Activated CD4-positive, alpha-beta T cell treated with anti-CD3 and anti-CD28 coated beads, Interleukin-2, amount 10 ng/mL, durations not matched to agents 24 days and 14 days (primary cell): ENCODE results near the gene PPP2R2D. TPM values are rescaled to one million over a fixed set of nuclear protein-coding genes. Genes with fewer than 3 reads are reported as not detected.
A peak's percentile ranks its signal among the peaks of the same experiment; 100 is the strongest.

ENCODE experiments used
- DNase-seq: peaks from one replicate; pipeline ENCODE4 v3.0.0; 2022
- H3K27ac Mint-ChIP-seq: one replicate; pipeline ENCODE4 v1.8.0; 2022; ENCODE audit warnings: mild to moderate bottlenecking, mixed read lengths
- H3K27me3 Mint-ChIP-seq: one replicate; pipeline ENCODE4 v1.8.0; 2022; ENCODE audit warnings: mixed read lengths
- H3K36me3 Mint-ChIP-seq: one replicate; pipeline ENCODE4 v1.8.0; 2022; ENCODE audit warnings: low read depth, mild to moderate bottlenecking, mixed read lengths
- H3K4me1 Mint-ChIP-seq: one replicate; pipeline ENCODE4 v1.8.0; 2021; ENCODE audit warnings: mixed read lengths
- H3K4me3 Mint-ChIP-seq: one replicate; pipeline ENCODE4 v1.8.0; 2022; ENCODE audit warnings: mild to moderate bottlenecking, moderate library complexity, mixed read lengths
- H3K9me3 Mint-ChIP-seq: one replicate; pipeline ENCODE4 v1.8.0; 2021; ENCODE audit warnings: mixed read lengths
- intact Hi-C: fragments of 100-400 bp; cut with micrococcal nuclease; formaldehyde crosslinking; loops from one replicate; pipeline ENCODE4 v1.15.1; 2023
- total RNA-seq: library from RNA; stranded (reverse); gene quantifications from 2 replicates; pipeline ENCODE4 v1.2.3, GENCODE V29; 2022

The PPP2R2D gene
- total RNA-seq, 1 donor from 2014 or later: 36.2 TPM

- intact Hi-C loops: loop anchor here (1.0 kb wide), 1 partner anchor 28 kb away; no protein-coding TSS in a partner anchor
- peaks cover 51% of the 10 kb centered on the region for H3K4me1 Mint-ChIP-seq
- H3K4me3 Mint-ChIP-seq: peak overlapping the region; percentile 47
- H3K36me3 Mint-ChIP-seq: peaks cover 29% of the 10 kb centered on the region
- peak; percentile 77 for DNase-seq
- no peaks in the 10 kb centered on the region for H3K27me3 Mint-ChIP-seq
- H3K9me3 Mint-ChIP-seq: peaks cover 5% of the 10 kb centered on the region
- peak overlapping the region; percentile 79 for H3K27ac Mint-ChIP-seq
Observed at GRCh38 chr10:131928248-131929095, 27.7 kb downstream of the PPP2R2D start.

GRCh38 chr10:131929122-131929845 lies 28.5 kb downstream of the PPP2R2D start:
- peaks cover 27% of the 10 kb centered on the region for H3K36me3 Mint-ChIP-seq
- no peak overlapping the region for H3K4me3 Mint-ChIP-seq
- no peaks in the 10 kb centered on the region for H3K27me3 Mint-ChIP-seq
- peaks cover 53% of the 10 kb centered on the region for H3K4me1 Mint-ChIP-seq
- H3K9me3 Mint-ChIP-seq: peaks cover 5% of the 10 kb centered on the region
- intact Hi-C loops: no loop called here
- no peak for DNase-seq
- H3K27ac Mint-ChIP-seq: peak overlapping the region; percentile 34

GRCh38 chr10:131930150-131930549 lies 29.3 kb downstream of the PPP2R2D start:
- H3K4me3 Mint-ChIP-seq: no peak overlapping the region
- no peak for DNase-seq
- intact Hi-C loops: no loop called here
- no peak overlapping the region for H3K27ac Mint-ChIP-seq
- no peaks in the 10 kb centered on the region for H3K27me3 Mint-ChIP-seq
- peaks cover 57% of the 10 kb centered on the region for H3K4me1 Mint-ChIP-seq
- H3K9me3 Mint-ChIP-seq: peaks cover 2% of the 10 kb centered on the region
- H3K36me3 Mint-ChIP-seq: peaks cover 27% of the 10 kb centered on the region

GRCh38 chr10:131930586-131931330 lies 29.9 kb downstream of the PPP2R2D start:
- H3K9me3 Mint-ChIP-seq: no peaks in the 10 kb centered on the region
- H3K4me1 Mint-ChIP-seq: peaks cover 58% of the 10 kb centered on the region
- intact Hi-C loops: no loop called here
- peaks cover 23% of the 10 kb centered on the region for H3K36me3 Mint-ChIP-seq
- no peak overlapping the region for H3K27ac Mint-ChIP-seq
- no peak overlapping the region for H3K4me3 Mint-ChIP-seq
- DNase-seq: no peak
- no peaks in the 10 kb centered on the region for H3K27me3 Mint-ChIP-seq

GRCh38 chr10:131931981-131932380 lies 31.2 kb downstream of the PPP2R2D start:
- peaks cover 18% of the 10 kb centered on the region for H3K36me3 Mint-ChIP-seq
- no peaks in the 10 kb centered on the region for H3K9me3 Mint-ChIP-seq
- no peaks in the 10 kb centered on the region for H3K27me3 Mint-ChIP-seq
- peaks cover 53% of the 10 kb centered on the region for H3K4me1 Mint-ChIP-seq
- DNase-seq: no peak
- intact Hi-C loops: no loop called here
- H3K4me3 Mint-ChIP-seq: no peak overlapping the region
- H3K27ac Mint-ChIP-seq: no peak overlapping the region

DNA sequence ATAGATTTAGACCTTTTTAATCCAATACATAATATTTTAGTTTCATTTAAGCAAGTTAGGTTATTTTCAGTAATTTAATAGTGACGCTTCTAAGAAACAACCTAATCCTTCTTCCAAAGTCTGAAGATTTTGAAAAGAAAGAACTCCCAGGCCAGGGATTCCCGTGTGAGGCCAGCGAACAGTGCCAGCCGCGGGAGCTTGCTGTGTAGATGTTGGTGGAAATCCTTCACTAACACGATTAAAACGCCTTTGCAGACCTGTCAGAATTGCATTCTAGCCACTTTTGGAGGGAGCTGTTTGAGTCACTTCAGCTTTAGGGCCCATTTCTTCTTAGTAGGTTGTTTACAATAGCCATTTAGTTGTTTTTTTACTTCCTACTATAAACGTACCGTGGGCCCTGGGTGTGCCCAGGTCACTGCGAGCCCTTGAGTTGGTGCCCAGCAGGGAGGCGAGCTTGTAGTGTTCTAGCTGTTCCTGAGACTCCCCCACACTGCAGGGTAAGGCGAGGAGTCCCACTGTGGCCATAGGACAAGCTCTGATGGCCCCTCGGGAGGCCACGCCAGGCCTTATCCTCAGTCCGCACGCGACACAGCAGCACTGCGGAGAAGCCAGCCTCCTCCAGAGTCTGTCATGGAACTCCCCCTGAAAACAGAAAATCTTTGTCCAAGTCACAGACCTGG lies 32.3 kb downstream of the PPP2R2D start:
- no peak for DNase-seq
- H3K36me3 Mint-ChIP-seq: peaks cover 23% of the 10 kb centered on the region
- intact Hi-C loops: no loop called here

DNA sequence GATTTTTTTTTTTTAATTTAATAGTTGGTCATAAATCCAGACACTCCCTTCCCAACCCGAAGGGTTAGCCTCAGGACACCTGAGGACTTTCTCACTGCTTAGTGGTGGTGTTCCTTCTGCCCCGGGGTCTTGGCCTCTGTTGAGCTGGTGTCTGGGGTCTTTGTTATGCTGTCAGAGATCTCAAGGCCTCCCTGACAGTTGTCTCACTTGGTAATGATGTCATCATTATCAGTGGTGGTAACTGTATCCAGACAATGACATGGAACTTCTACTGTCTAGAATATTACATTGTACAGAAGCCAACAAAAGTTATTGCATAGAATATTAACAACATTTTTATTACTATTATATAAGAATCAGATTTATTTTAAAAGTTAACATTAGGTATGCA lies 32.9 kb downstream of the PPP2R2D start:
- H3K36me3 Mint-ChIP-seq: peaks cover 27% of the 10 kb centered on the region
- no peaks in the 10 kb centered on the region for H3K27me3 Mint-ChIP-seq
- H3K9me3 Mint-ChIP-seq: no peaks in the 10 kb centered on the region
- intact Hi-C loops: no loop called here
- no peak overlapping the region for H3K27ac Mint-ChIP-seq
- no peak for DNase-seq
- no peak overlapping the region for H3K4me3 Mint-ChIP-seq
- H3K4me1 Mint-ChIP-seq: peaks cover 38% of the 10 kb centered on the region

More for the DNA sequence above, 32.3 kb downstream of the PPP2R2D start:
- no peak overlapping the region for H3K4me3 Mint-ChIP-seq
- peaks cover 43% of the 10 kb centered on the region for H3K4me1 Mint-ChIP-seq
- H3K9me3 Mint-ChIP-seq: no peaks in the 10 kb centered on the region
- no peak overlapping the region for H3K27ac Mint-ChIP-seq
- H3K27me3 Mint-ChIP-seq: no peaks in the 10 kb centered on the region

- H3K9me3 Mint-ChIP-seq: no peaks in the 10 kb centered on the region
- peaks cover 26% of the 10 kb centered on the region for H3K36me3 Mint-ChIP-seq
- no peak overlapping the region for H3K4me3 Mint-ChIP-seq
- H3K27ac Mint-ChIP-seq: peak overlapping the region; percentile 21
- intact Hi-C loops: no loop called here
- H3K4me1 Mint-ChIP-seq: peaks cover 28% of the 10 kb centered on the region
- no peaks in the 10 kb centered on the region for H3K27me3 Mint-ChIP-seq
- no peak for DNase-seq
Observed at GRCh38 chr10:131934769-131935168, 34.0 kb downstream of the PPP2R2D start.

- H3K27ac Mint-ChIP-seq: no peak overlapping the region
- peaks cover 28% of the 10 kb centered on the region for H3K36me3 Mint-ChIP-seq
- H3K9me3 Mint-ChIP-seq: no peaks in the 10 kb centered on the region
- no peak overlapping the region for H3K4me3 Mint-ChIP-seq
- no peaks in the 10 kb centered on the region for H3K27me3 Mint-ChIP-seq
- H3K4me1 Mint-ChIP-seq: peaks cover 23% of the 10 kb centered on the region
- no peak for DNase-seq
- intact Hi-C loops: no loop called here
Observed at GRCh38 chr10:131935260-131935659, 34.5 kb downstream of the PPP2R2D start.

GRCh38 chr10:131936294-131936693 lies 35.5 kb downstream of the PPP2R2D start:
- Mint-ChIP-seq H3K36me3 (peaks cover 34% of the 10 kb centered on the region), H3K27me3 (no peaks in the 10 kb centered on the region), H3K27ac (no peak overlapping the region), H3K4me3 (no peak overlapping the region), H3K9me3 (no peaks in the 10 kb centered on the region), H3K4me1 (peaks cover 17% of the 10 kb centered on the region)
- intact Hi-C loops: no loop called here
- DNase-seq: no peak

- Mint-ChIP-seq H3K9me3 (no peaks in the 10 kb centered on the region), H3K4me3 (no peak overlapping the region), H3K27ac (no peak overlapping the region), H3K36me3 (peaks cover 34% of the 10 kb centered on the region), H3K27me3 (no peaks in the 10 kb centered on the region), H3K4me1 (peaks cover 13% of the 10 kb centered on the region)
- DNase-seq: no peak
- intact Hi-C loops: no loop called here
Observed at GRCh38 chr10:131936736-131937135, 35.9 kb downstream of the PPP2R2D start.

DNA sequence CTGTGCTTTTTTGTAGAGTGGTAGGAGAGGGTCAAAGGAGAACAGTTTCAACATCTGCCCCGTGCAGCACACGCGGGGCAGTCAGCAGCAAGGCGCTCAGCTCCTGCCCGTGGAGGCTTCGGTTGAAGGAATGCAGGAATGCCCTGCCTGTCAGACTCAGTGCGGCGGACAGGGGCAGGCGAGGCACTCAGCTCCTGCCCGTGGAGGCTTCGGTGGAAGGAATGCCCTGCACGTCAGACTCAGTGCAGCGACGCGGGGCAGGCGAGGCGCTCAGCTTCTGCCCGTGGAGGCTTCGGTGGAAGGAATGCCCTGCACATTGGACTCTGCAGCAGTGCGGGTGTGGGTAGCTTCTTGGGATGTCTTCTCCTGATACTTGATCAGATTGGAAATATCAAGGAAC lies 37.0 kb downstream of the PPP2R2D start:
- Mint-ChIP-seq H3K4me3 (no peak overlapping the region), H3K36me3 (peaks cover 40% of the 10 kb centered on the region), H3K9me3 (no peaks in the 10 kb centered on the region), H3K27me3 (no peaks in the 10 kb centered on the region), H3K4me1 (peaks cover 14% of the 10 kb centered on the region), H3K27ac (no peak overlapping the region)
- intact Hi-C loops: no loop called here
- DNase-seq: no peak

DNA sequence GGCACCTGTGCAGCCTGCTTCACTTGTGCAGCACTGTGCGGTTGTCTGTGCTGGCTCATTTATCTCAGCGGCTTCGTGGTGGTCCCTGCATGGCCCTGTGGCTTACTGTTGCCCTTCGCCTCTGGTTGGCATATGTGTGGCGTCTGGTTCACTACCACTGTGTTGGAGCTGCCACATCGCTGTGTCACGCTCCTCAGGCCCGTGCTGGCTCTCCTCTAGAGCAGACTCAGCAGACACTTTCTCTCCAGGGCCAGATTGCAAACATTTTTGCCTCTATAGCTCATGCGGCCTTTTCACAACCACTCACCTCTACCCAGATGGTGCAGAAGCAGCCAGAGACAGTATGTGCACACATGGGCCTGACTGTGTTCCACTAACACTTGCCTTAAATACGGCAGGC lies 37.9 kb downstream of the PPP2R2D start:
- Mint-ChIP-seq H3K27ac (no peak overlapping the region), H3K9me3 (no peaks in the 10 kb centered on the region), H3K27me3 (no peaks in the 10 kb centered on the region), H3K4me3 (no peak overlapping the region), H3K36me3 (peaks cover 42% of the 10 kb centered on the region), H3K4me1 (peaks cover 18% of the 10 kb centered on the region)
- intact Hi-C loops: no loop called here
- no peak for DNase-seq
